HepG2 (cell line): ENCODE data around the gene ADARB1. TPM values are rescaled to one million over a fixed set of nuclear protein-coding genes. Genes with fewer than 3 reads are reported as not detected.

Source experiments
- ATAC-seq: fragments of 200-7000 bp; cut with Tn5 transposase; 3 replicates; pipeline ENCODE4 v1.9.1; 2020; ENCODE audit warnings: mild to moderate bottlenecking, moderate library complexity
- BruUV-seq: library from RNA; stranded (reverse); fragments of 400-500 nt; replicated peaks from 2 replicates; lab custom pipeline; 2021; lab: Mats Ljungman, UMichigan
- CTCF ChIA-PET: fragments of 300-600 bp; formaldehyde crosslinking; extraction: SDS; loops from one replicate; lab custom pipeline; 2021; ENCODE audit warnings: low total read pairs, inconsistent platforms, low intra/inter-chr PET ratio; lab: Yijun Ruan, JAX
- POLR2A ChIA-PET: fragments of 350-600 bp; sonication (Branson Sonifier 250); formaldehyde crosslinking; loops from one replicate; lab custom pipeline; 2020; ENCODE audit warnings: antibody characterized with exemption, inconsistent platforms; lab: Yijun Ruan, JAX
- DNase-seq: peaks from one replicate; pipeline ENCODE4 v3.0.0-alpha.2; 2015; ENCODE audit warnings: low spot score
- FAIRE-seq: peaks from 3 replicates; lab custom pipeline; 2011; peaks lifted over from hg19 to GRCh38; lab: Jason Lieb, UNC
- H2AFZ ChIP-seq: one replicate; pipeline ENCODE4 v1.6.1; 2011; ENCODE audit warnings: low read length, inconsistent platforms
- H3K27ac ChIP-seq: fragments of 300-600 bp; 3 replicates; pipeline ENCODE4 v1.8.0; 2011; ENCODE audit warnings: mixed run types, mild to moderate bottlenecking, mixed read lengths, low read length, inconsistent platforms; ENCODE audit not compliant: insufficient read depth; ENCODE audit errors: extremely low read length
- H3K27me3 ChIP-seq, 2 experiments: fragments of 200-600 bp in 1 of 2; 2 replicates in 1 of 2; 3 replicates in 1 of 2; pipeline versions ENCODE4 v1.6.0 to v1.8.0; 2011; ENCODE audit warnings: low read length in 2 of 2, mild to moderate bottlenecking in 2 of 2, moderate library complexity in 2 of 2, inconsistent platforms in 1 of 2; ENCODE audit not compliant: insufficient read depth in 2 of 2, control insufficient read depth in 1 of 2
- H3K36me3 ChIP-seq, 2 experiments: fragments of 200-600 bp in 1 of 2; replicated peaks in 1 of 2; 2 replicates in 1 of 2; 3 replicates in 1 of 2; pipeline versions ENCODE4 v1.5.1 to v1.8.0; 2011; ENCODE audit warnings: low read length in 2 of 2, inconsistent platforms in 1 of 2; ENCODE audit not compliant: insufficient read depth in 2 of 2, control insufficient read depth in 1 of 2
- H3K4me1 ChIP-seq: 2 replicates; pipeline ENCODE4 v1.5.1; 2012; ENCODE audit warnings: low read length, inconsistent platforms; ENCODE audit not compliant: insufficient read depth
- H3K4me2 ChIP-seq: 2 replicates; pipeline ENCODE4 v1.6.0; 2011; ENCODE audit warnings: low read depth, low read length, inconsistent platforms
- H3K4me3 ChIP-seq, 3 experiments: fragments of 200-600 bp in 1 of 3; sonication (generic), shearing (Covaris generic) in 1 of 3; replicated peaks in 1 of 3; 2 replicates each; pipeline ENCODE4 v1.5.1; 2011 to 2016; ENCODE audit warnings: low read length in 3 of 3, inconsistent platforms in 2 of 3, low read depth in 2 of 3, mild to moderate bottlenecking in 2 of 3, control low read depth in 1 of 3, mixed read lengths in 1 of 3; ENCODE audit not compliant: insufficient read depth in 1 of 3
- H3K79me2 ChIP-seq: one replicate; pipeline ENCODE4 v1.6.1; 2011; ENCODE audit warnings: low read length, inconsistent platforms; ENCODE audit not compliant: insufficient read depth
- H3K9ac ChIP-seq: 2 replicates; pipeline ENCODE4 v1.6.0; 2011; ENCODE audit warnings: mild to moderate bottlenecking, low read depth, low read length, inconsistent platforms; ENCODE audit not compliant: insufficient read depth
- H3K9me3 ChIP-seq: 2 replicates; pipeline ENCODE4 v1.5.1; 2012; ENCODE audit warnings: mild to moderate bottlenecking, low read length
- H4K20me1 ChIP-seq: 2 replicates; pipeline ENCODE4 v1.6.0; 2011; ENCODE audit warnings: inconsistent platforms, mild to moderate bottlenecking, low read length, moderate library complexity; ENCODE audit not compliant: insufficient read depth
- DRAP1 ChIP-seq: IDR thresholded peaks from 2 replicates; pipeline ENCODE4 v1.6.1; 2016; ENCODE audit warnings: missing genetic modification reagents, missing compliant biosample characterization
- NFAT5 ChIP-seq: sonication (generic); formaldehyde crosslinking; IDR thresholded peaks from 2 replicates; pipeline ENCODE4 v1.4.0; 2020; ENCODE audit warnings: missing genetic modification reagents
- RFX5 ChIP-seq: IDR thresholded peaks from 2 replicates; pipeline ENCODE4 v1.6.1; 2011; ENCODE audit warnings: low read depth, low read length, improper control_type of control experiment
- SRF ChIP-seq: IDR thresholded peaks from 2 replicates; pipeline ENCODE4 v1.6.1; 2011; ENCODE audit warnings: mild to moderate bottlenecking, low read depth, low read length, moderate library complexity
- SRSF4 ChIP-seq: fragments of 200-400 bp; formaldehyde crosslinking; IDR thresholded peaks from one replicate; pipeline ENCODE4 v1.6.1; 2018; ENCODE audit warnings: mild to moderate bottlenecking, low read depth, low read length, moderate library complexity; ENCODE audit not compliant: poor library complexity, severe bottlenecking
- TP53 ChIP-seq: sonication (generic); formaldehyde crosslinking; conservative IDR thresholded peaks from 2 replicates; pipeline ENCODE4 v1.4.0; 2020; ENCODE audit warnings: missing genetic modification reagents
- ZFP36 ChIP-seq: fragments of 150-350 bp; IDR thresholded peaks from 2 replicates; pipeline ENCODE4 v1.6.1; 2018; ENCODE audit warnings: borderline replicate concordance, low read length, low read depth; ENCODE audit not compliant: partially characterized antibody
- ZNF225 ChIP-seq: sonication (generic); formaldehyde crosslinking; IDR thresholded peaks from 2 replicates; pipeline ENCODE4 v1.4.0; 2020; ENCODE audit warnings: mild to moderate bottlenecking, missing genetic modification reagents
- ZNF30 ChIP-seq: sonication (generic); formaldehyde crosslinking; IDR thresholded peaks from 2 replicates; pipeline ENCODE4 v1.5.0; 2020; ENCODE audit warnings: mild to moderate bottlenecking, missing genetic modification reagents
- ZNF337 ChIP-seq: sonication (generic); formaldehyde crosslinking; IDR thresholded peaks from 2 replicates; pipeline ENCODE4 v1.5.1; 2020; ENCODE audit warnings: missing genetic modification reagents, low read depth, mild to moderate bottlenecking, borderline replicate concordance
- ZNF549 ChIP-seq: sonication (generic); formaldehyde crosslinking; IDR thresholded peaks from 2 replicates; pipeline ENCODE4 v1.5.0; 2020; ENCODE audit warnings: missing genetic modification reagents
- ZNF710 ChIP-seq: sonication (generic); formaldehyde crosslinking; IDR thresholded peaks from 2 replicates; pipeline ENCODE4 v1.5.0; 2020; ENCODE audit warnings: mild to moderate bottlenecking, missing genetic modification reagents, borderline replicate concordance
- WGBS: methylation state at CpG from one replicate; pipeline ENCODE4 v1.1.6; 2017; ENCODE audit warnings: low lambda C conversion rate; 5-methylcytosine and 5-hydroxymethylcytosine counted together
- in situ Hi-C: cut with HindIII; loops from 2 replicates; pipeline ENCODE4 v1.10.0; 2017; ENCODE audit warnings: low pct_unique_long_range_greater_than_20kb; ENCODE audit not compliant: extremely low pct_ligation_motif_present
- intact Hi-C: fragments of 100-400 bp; cut with micrococcal nuclease; formaldehyde crosslinking; loops from one replicate; pipeline ENCODE4 v1.10.0; 2022; ENCODE audit not compliant: unreplicated experiment
- polyA plus RNA-seq, 8 experiments: library from polyadenylated mRNA; depleted of rRNA in 3 of 8; stranded (reverse) in 7 of 8; unstranded in 1 of 8; fragments of >200 nt; fragmentation: Illumina TruSeq in 4 of 8; extraction: Trizol in 4 of 8; gene quantifications; 2 replicates each; pipeline versions ENCODE4 v1.2.1 to v1.2.3, GENCODE V29; 2011 to 2016; ENCODE audit warnings: low read depth in 4 of 8, missing spikeins in 1 of 8, mixed read lengths in 1 of 8; ENCODE audit not compliant: insufficient read depth in 1 of 8
- total RNA-seq, 5 experiments: library from RNA; depleted of rRNA; stranded (reverse); fragments of >200 nt; fragmentation: Illumina TruSeq; extraction: Trizol; gene quantifications; 2 replicates each; pipeline ENCODE4 v1.2.3, GENCODE V29; 2016; ENCODE audit warnings: low read depth in 1 of 5

ADARB1 gene
- total and polyA plus RNA-seq, 2 of the 13 experiments (the other 11 are each of a cell fraction or from before 2014, with no cell fraction given) = 6.6 to 10.0 TPM

- WGBS = 82% methylated on average over 11 of the region's 11 CpGs
- BruUV-seq = no TSS peak
- in situ Hi-C loops = no loop called here
- TF ChIP-seq ZFP36 (no peak), ZNF549 (CRISPR knock-in tag) (no peak), DRAP1 (CRISPR knock-in tag) (no peak), NFAT5 (CRISPR knock-in tag) (no peak), ZNF30 (CRISPR knock-in tag) (no peak), RFX5 (no peak), ZNF337 (CRISPR knock-in tag) (no peak), ZNF710 (CRISPR knock-in tag) (no peak), SRSF4 (no peak), SRF (no peak), ZNF225 (no peak), TP53 (CRISPR knock-in tag) (no peak)
Measured at GRCh38 chr21:45225041-45225740, 150.8 kb downstream of the ADARB1 start.

More at GRCh38 chr21:45225041-45225740, 150.8 kb downstream of the ADARB1 start:
- peaks cover 1 to 9% of the 10 kb centered on the region in 2 experiments; a peak in 2 of 5 replicates for H3K27me3 ChIP-seq
- H3K4me3 ChIP-seq = no peak overlapping the region
- FAIRE-seq (no peak), DNase-seq (no peak), ATAC-seq (no peak)
- H3K79me2 ChIP-seq = no peaks in the 10 kb centered on the region
- H3K9me3 ChIP-seq = no peaks in the 10 kb centered on the region
- ChIA-PET CTCF (no interaction called here), POLR2A (no interaction called here)
- no peak overlapping the region for H2AFZ ChIP-seq
- H3K4me1 ChIP-seq = no peaks in the 10 kb centered on the region
- H3K4me2 ChIP-seq = no peak overlapping the region
- H3K9ac ChIP-seq = no peak overlapping the region
- H3K27ac ChIP-seq = no peak overlapping the region
- intact Hi-C loops = no loop called here
- H4K20me1 ChIP-seq = no peaks in the 10 kb centered on the region
- H3K36me3 ChIP-seq = peaks cover 4 to 5% of the 10 kb centered on the region in 2 experiments; a peak in 3 of 5 replicates
